ENCODE data around the gene SULT4A1. TPM values are rescaled to one million over a fixed set of nuclear protein-coding genes. Genes with fewer than 3 reads are reported as not detected.

SULT4A1 gene
- polyA plus RNA-seq, 1 of the 3 experiments (the other 2 are of a cell fraction), result 3.9 TPM

GRCh38 chr22:43825651-43826050 lies 36.7 kb downstream of the SULT4A1 start:
- CTCF ChIA-PET, result interaction anchor here (0.8 to 3.9 kb wide), 3 partner anchors 14 to 248 kb away, joined by 3 to 17 read pairs (median 3); no protein-coding TSS in a partner anchor
- no peaks in the 10 kb centered on the region for H3K36me3 ChIP-seq (replicated peaks in 1 of 2; ENCODE audit: control insufficient read depth in 1 of 2, insufficient read depth in 2 of 2, low read length in 1 of 2)
- no peaks in the 10 kb centered on the region for H3K79me2 ChIP-seq (ENCODE audit: insufficient read depth)
- H3K4me1 ChIP-seq (ENCODE audit: control insufficient read depth in 1 of 2, insufficient read depth in 2 of 2, low read depth in 1 of 2, low read length in 1 of 2), result peaks cover 0 to 35% of the 10 kb centered on the region in 2 experiments; a peak in 2 of 4 replicates
- no peaks in the 10 kb centered on the region for H3K9me2 ChIP-seq
- H3F3A ChIP-seq (replicated peaks; ENCODE audit: insufficient read depth), result peaks cover 5% of the 10 kb centered on the region
- H3K27me3 ChIP-seq (ENCODE audit: insufficient read depth), result no peaks in the 10 kb centered on the region
- H3K27ac ChIP-seq (ENCODE audit: low read depth in 2 of 2, low read length in 1 of 2), result no peak overlapping the region
- 92% methylated on average over 11 of the region's 11 CpGs for WGBS (ENCODE audit: low lambda C conversion rate)
- POLR2A ChIA-PET, result interaction anchor here (1.1 kb wide), 1 partner anchor 13 kb away, joined by 3 read pairs; the partner anchor contains the start of gene EFCAB6
- DNase-seq, result no peak
- no peak overlapping the region for H2AFZ ChIP-seq (ENCODE audit: low read depth)
- H3K4me2 ChIP-seq, result no peak overlapping the region
- no peaks in the 10 kb centered on the region for H4K20me1 ChIP-seq (ENCODE audit: insufficient read depth)
- H3K9ac ChIP-seq, result no peak overlapping the region
- H3K9me3 ChIP-seq, result no peaks in the 10 kb centered on the region
- TF ChIP-seq ZBTB33 (IDR thresholded peaks at IDR 0.05; ENCODE audit: borderline replicate concordance, low read depth), result no peak
- no peak for TF ChIP-seq GABPA (IDR thresholded peaks at IDR 0.05; ENCODE audit: low read depth)
- no peak for TF ChIP-seq NFIC (IDR thresholded peaks at IDR 0.05; ENCODE audit: borderline replicate concordance)
- no peak for TF ChIP-seq RAD21 (IDR thresholded peaks at IDR 0.05; ENCODE audit: low read length)
- TF ChIP-seq FOSL2 (IDR thresholded peaks at IDR 0.05; ENCODE audit: borderline replicate concordance, low read depth), result no peak
- no peak for TF ChIP-seq PBX3 (IDR thresholded peaks at IDR 0.05)
- no peak for TF ChIP-seq RXRA (IDR thresholded peaks at IDR 0.05; ENCODE audit: borderline replicate concordance, low read depth)
- TF ChIP-seq YY1 (IDR thresholded peaks at IDR 0.05; ENCODE audit: low read depth), result no peak
- no peak for TF ChIP-seq IRF3 (IDR thresholded peaks at IDR 0.05; ENCODE audit: low read depth, low read length)
- no peak for TF ChIP-seq RCOR1 (IDR thresholded peaks at IDR 0.05; ENCODE audit: low read length)
- H3K4me3 ChIP-seq (ENCODE audit: low read depth in 2 of 2, low read length in 1 of 2), result no peak overlapping the region

GRCh38 chr22:43824724-43825420 lies 37.4 kb downstream of the SULT4A1 start:
- Histone ChIP-seq H3K4me3 (ENCODE audit: low read depth in 2 of 2, low read length in 1 of 2) (no peak overlapping the region), H3K27ac (ENCODE audit: low read depth in 2 of 2, low read length in 1 of 2) (no peak overlapping the region), H3K9me3 (no peaks in the 10 kb centered on the region), H3K4me1 (ENCODE audit: control insufficient read depth in 1 of 2, insufficient read depth in 2 of 2, low read depth in 1 of 2, low read length in 1 of 2) (peaks cover 0 to 27% of the 10 kb centered on the region in 2 experiments; a peak in 1 of 4 replicates), H3K9ac (no peak overlapping the region), H3K36me3 (replicated peaks in 1 of 2; ENCODE audit: control insufficient read depth in 1 of 2, insufficient read depth in 2 of 2, low read length in 1 of 2) (no peaks in the 10 kb centered on the region), H2AFZ (ENCODE audit: low read depth) (no peak overlapping the region), H4K20me1 (ENCODE audit: insufficient read depth) (no peaks in the 10 kb centered on the region), H3K9me2 (no peaks in the 10 kb centered on the region), H3F3A (replicated peaks; ENCODE audit: insufficient read depth) (peaks cover 5% of the 10 kb centered on the region), H3K27me3 (ENCODE audit: insufficient read depth) (no peaks in the 10 kb centered on the region), H3K4me2 (no peak overlapping the region), H3K79me2 (ENCODE audit: insufficient read depth) (no peaks in the 10 kb centered on the region)
- DNase-seq, result no peak
- ChIA-PET POLR2A (no interaction called here), CTCF (interaction anchor here (3.9 kb wide), 1 partner anchor 60 kb away, joined by 17 read pairs; no protein-coding TSS in a partner anchor)
- WGBS (ENCODE audit: low lambda C conversion rate), result 94% methylated on average over 14 of the region's 26 CpGs
- TF ChIP-seq EZH2phosphoT487 (IDR thresholded peaks at IDR 0.05; ENCODE audit: borderline replicate concordance, low read depth) (no peak), GABPA (IDR thresholded peaks at IDR 0.05; ENCODE audit: low read depth) (no peak), EP300 (IDR thresholded peaks at IDR 0.05; ENCODE audit: borderline replicate concordance in 1 of 2, low read depth in 1 of 2, low read length in 1 of 2) (no peak), MEF2A (IDR thresholded peaks at IDR 0.05; ENCODE audit: borderline replicate concordance, low read depth) (no peak), SMC3 (IDR thresholded peaks at IDR 0.05; ENCODE audit: low read depth, low read length) (no peak), NFIC (IDR thresholded peaks at IDR 0.05; ENCODE audit: borderline replicate concordance) (no peak), YY1 (IDR thresholded peaks at IDR 0.05; ENCODE audit: low read depth) (no peak), RFX5 (IDR thresholded peaks at IDR 0.05; ENCODE audit: low read length) (no peak), CHD2 (IDR thresholded peaks at IDR 0.05; ENCODE audit: low read length, partially characterized antibody) (no peak), ZBTB33 (IDR thresholded peaks at IDR 0.05; ENCODE audit: borderline replicate concordance, low read depth) (no peak), NRF1 (IDR thresholded peaks at IDR 0.05; ENCODE audit: low read depth, low read length) (no peak), PBX3 (IDR thresholded peaks at IDR 0.05) (no peak), RCOR1 (IDR thresholded peaks at IDR 0.05; ENCODE audit: low read length) (no peak)

Data from SK-N-SH (cell line).